ENCODE results near the gene ARHGAP18. TPM values are rescaled to one million over a fixed set of nuclear protein-coding genes. Genes with fewer than 3 reads are reported as not detected.

ARHGAP18 gene
- total and polyA plus RNA-seq, 2 of the 13 experiments (the other 11 are each of a cell fraction or from before 2014, with no cell fraction given) = 58.2 to 115 TPM

- DNase-seq (ENCODE audit: low spot score) (no peak), FAIRE-seq (no peak), ATAC-seq (no peak)
- in situ Hi-C loops (cut with HindIII; ENCODE audit: extremely low pct_ligation_motif_present, low pct_unique_long_range_greater_than_20kb) = no loop called here
- peaks cover 26 to 85% of the 10 kb centered on the region in 2 experiments for H3K36me3 ChIP-seq (replicated peaks in 1 of 2; ENCODE audit: control insufficient read depth in 1 of 2, insufficient read depth in 2 of 2, low read length in 2 of 2)
- H2AFZ ChIP-seq (ENCODE audit: low read length) = no peak overlapping the region
- no peaks in the 10 kb centered on the region for H3K27me3 ChIP-seq (ENCODE audit: control insufficient read depth in 1 of 2, insufficient read depth in 2 of 2, low read length in 2 of 2)
- peaks cover 3% of the 10 kb centered on the region for H3K79me2 ChIP-seq (ENCODE audit: insufficient read depth, low read length)
- WGBS (ENCODE audit: low lambda C conversion rate) = 100% methylated on average over 3 of the region's 3 CpGs
- ChIA-PET POLR2A (no interaction called here), CTCF (ENCODE audit: low intra/inter-chr PET ratio, low total read pairs) (no interaction called here)
- H3K9ac ChIP-seq (ENCODE audit: insufficient read depth, low read depth, low read length) = no peak overlapping the region
- no peaks in the 10 kb centered on the region; the same call in 1 of the 2 replicates for H4K20me1 ChIP-seq (ENCODE audit: insufficient read depth, low read length)
- TF ChIP-seq ZMYM3 (CRISPR knock-in tag; IDR thresholded peaks at IDR 0.05) (peak; percentile 47; the same call in 1 of the 2 replicates), BHLHE40 (IDR thresholded peaks at IDR 0.05; ENCODE audit: low read length) (no peak), ZNF629 (CRISPR knock-in tag; conservative IDR thresholded peaks at IDR 0.05) (peak; percentile 95)
- H3K4me2 ChIP-seq (ENCODE audit: low read depth, low read length) = no peak overlapping the region
- intact Hi-C loops (cut with micrococcal nuclease; ENCODE audit: unreplicated experiment) = no loop called here
- peaks cover 38% of the 10 kb centered on the region for H3K4me1 ChIP-seq (ENCODE audit: insufficient read depth, low read length)
- no TSS peak for BruUV-seq (replicated peaks)
- no peak overlapping the region for H3K4me3 ChIP-seq (replicated peaks in 1 of 3; ENCODE audit: insufficient read depth in 1 of 3, low read depth in 2 of 3, low read length in 3 of 3)
- no peak overlapping the region for H3K27ac ChIP-seq (ENCODE audit: extremely low read length, insufficient read depth, low read length)
- H3K9me3 ChIP-seq (ENCODE audit: low read length) = no peaks in the 10 kb centered on the region
These were observed 76.4 kb downstream of the ARHGAP18 start for GRCh38 chr6:129633529-129633928.

- no peak for ATAC-seq
- ChIA-PET POLR2A (no interaction called here), CTCF (ENCODE audit: low intra/inter-chr PET ratio, low total read pairs) (no interaction called here)
These were observed 77.8 kb downstream of the ARHGAP18 start for GRCh38 chr6:129632172-129632613.

More at GRCh38 chr6:129632172-129632613, 77.8 kb downstream of the ARHGAP18 start:
- H3K4me2 ChIP-seq (ENCODE audit: low read depth, low read length) = no peak overlapping the region
- no peak for TF ChIP-seq ZNF224 (CRISPR knock-in tag; IDR thresholded peaks at IDR 0.05)
- no peak for TF ChIP-seq MEIS2 (CRISPR knock-in tag; IDR thresholded peaks at IDR 0.05)
- TF ChIP-seq RBM22 (optimal IDR thresholded peaks at IDR 0.05; ENCODE audit: low read length) = peak; percentile 90
- no peak for TF ChIP-seq KMT2A (CRISPR knock-in tag; IDR thresholded peaks at IDR 0.05)
- no peak for TF ChIP-seq POLR2A (IDR thresholded peaks at IDR 0.05; ENCODE audit: insufficient read depth in 1 of 2, low read depth in 2 of 2, low read length in 2 of 2)
- no TSS peak for BruUV-seq (replicated peaks)
- intact Hi-C loops (cut with micrococcal nuclease; ENCODE audit: unreplicated experiment) = no loop called here
- no peaks in the 10 kb centered on the region for H3K9me3 ChIP-seq (ENCODE audit: low read length)
- DNase-seq (ENCODE audit: low spot score) (no peak), FAIRE-seq (no peak)
- H3K36me3 ChIP-seq (replicated peaks in 1 of 2; ENCODE audit: control insufficient read depth in 1 of 2, insufficient read depth in 2 of 2, low read length in 2 of 2) = peaks cover 24 to 84% of the 10 kb centered on the region in 2 experiments
- H4K20me1 ChIP-seq (ENCODE audit: insufficient read depth, low read length) = no peaks in the 10 kb centered on the region; the same call in 1 of the 2 replicates
- H3K9ac ChIP-seq (ENCODE audit: insufficient read depth, low read depth, low read length) = no peak overlapping the region
- H3K27me3 ChIP-seq (ENCODE audit: control insufficient read depth in 1 of 2, insufficient read depth in 2 of 2, low read length in 2 of 2) = no peaks in the 10 kb centered on the region
- no peak overlapping the region for H2AFZ ChIP-seq (ENCODE audit: low read length)
- no peak overlapping the region for H3K4me3 ChIP-seq (replicated peaks in 1 of 3; ENCODE audit: insufficient read depth in 1 of 3, low read depth in 2 of 3, low read length in 3 of 3)
- in situ Hi-C loops (cut with HindIII; ENCODE audit: extremely low pct_ligation_motif_present, low pct_unique_long_range_greater_than_20kb) = no loop called here
- H3K4me1 ChIP-seq (ENCODE audit: insufficient read depth, low read length) = peaks cover 24% of the 10 kb centered on the region
- peaks cover 1% of the 10 kb centered on the region for H3K79me2 ChIP-seq (ENCODE audit: insufficient read depth, low read length)
- H3K27ac ChIP-seq (ENCODE audit: extremely low read length, insufficient read depth, low read length) = no peak overlapping the region
